Chondrocyte (in vitro differentiated cells): Measurements from ENCODE around the gene KIF17. TPM values are rescaled to one million over a fixed set of nuclear protein-coding genes. Genes with fewer than 3 reads are reported as not detected.

ENCODE experiments used
- DNase-seq: peaks from one replicate; pipeline ENCODE4 v3.0.0; 2021; ENCODE audit warnings: mixed read lengths, low spot score
- H3K27ac Mint-ChIP-seq: one replicate; pipeline ENCODE4 v1.8.0; 2021; ENCODE audit warnings: mild to moderate bottlenecking, moderate library complexity, mixed read lengths; ENCODE audit not compliant: unreplicated experiment
- H3K27me3 Mint-ChIP-seq: 2 replicates; pipeline ENCODE4 v1.8.0; 2021; ENCODE audit warnings: low read depth, mixed read lengths
- H3K36me3 Mint-ChIP-seq: 2 replicates; pipeline ENCODE4 v1.8.0; 2021; ENCODE audit warnings: low read depth, mixed read lengths
- H3K4me1 Mint-ChIP-seq: 2 replicates; pipeline ENCODE4 v1.8.0; 2021; ENCODE audit warnings: low read depth, mild to moderate bottlenecking, mixed read lengths
- H3K4me3 Mint-ChIP-seq: one replicate; pipeline ENCODE4 v1.8.0; 2021; ENCODE audit warnings: mild to moderate bottlenecking, moderate library complexity, mixed read lengths; ENCODE audit not compliant: unreplicated experiment
- H3K9me3 Mint-ChIP-seq: 2 replicates; pipeline ENCODE4 v1.8.0; 2021; ENCODE audit warnings: low read depth, mixed read lengths
- long read RNA-seq: library from polyadenylated mRNA; stranded (forward); transcript quantifications from one replicate; pipeline ENCODE4 v2.0.0, GENCODE V29; 2021
- total RNA-seq: library from RNA; stranded (reverse); gene quantifications from 3 replicates; pipeline ENCODE4 v1.2.1, GENCODE V29; 2021
- TF ChIP-seq, protein P1 (sequence below): fragments of 200-600 bp; sonication (generic); IDR thresholded peaks from 2 replicates; pipeline ENCODE4 v1.5.0; 2021; ENCODE audit warnings: antibody characterized with exemption, mild to moderate bottlenecking, moderate library complexity

KIF17 gene
- total RNA-seq: 0.51 to 1.3 TPM (median 0.95 TPM) in 3 replicates
- long read RNA-seq, partial matches to known transcripts: 0 of 5 reads
- long read RNA-seq, other reads (novel, unspliced or antisense): 4 of 5 reads

DNA sequence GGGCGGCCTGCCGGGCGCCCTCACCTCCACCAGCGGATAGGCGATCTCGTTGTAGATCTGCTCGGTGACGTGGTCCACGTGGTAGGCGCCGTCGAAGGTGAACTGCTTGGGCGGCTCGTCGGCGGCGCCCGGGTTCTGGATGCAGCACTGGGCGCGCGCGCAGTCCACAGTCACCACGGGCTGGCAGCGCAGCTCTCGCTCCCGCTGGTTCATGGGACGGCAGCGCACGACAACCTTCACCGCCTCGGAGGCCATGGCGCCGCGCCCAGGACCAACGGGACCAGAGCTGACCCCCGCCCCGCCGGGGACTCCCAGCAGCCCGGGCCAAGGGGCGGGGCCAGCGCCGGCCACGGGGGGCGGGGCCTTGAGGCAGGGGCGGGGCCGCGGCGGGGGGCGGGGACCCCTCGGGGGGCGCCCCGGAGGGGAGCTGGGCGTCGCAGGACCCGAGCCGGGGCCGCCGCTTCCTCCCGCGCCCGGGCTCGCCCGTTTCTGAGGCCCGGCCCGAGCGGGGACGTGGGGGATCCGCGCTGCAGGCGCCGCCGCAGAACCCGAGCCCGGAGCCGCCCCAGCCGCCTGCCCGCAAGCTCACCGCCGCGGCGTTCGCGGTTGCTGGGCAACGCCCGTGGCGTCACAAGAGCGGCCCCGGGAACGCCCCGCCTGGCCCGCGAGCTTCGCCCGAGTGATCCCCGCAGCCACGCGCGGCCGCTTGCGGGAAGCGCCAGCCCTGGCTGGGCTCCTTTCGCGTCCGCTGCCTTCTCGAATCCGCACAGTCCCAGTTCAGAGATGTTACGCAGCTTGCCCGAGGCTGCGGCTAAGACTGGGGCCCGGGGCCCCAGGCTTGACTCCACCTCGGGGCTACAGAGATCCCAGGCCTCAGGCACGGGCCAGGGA lies at the start of gene KIF17:
Gene KIF17, minus strand, starts transcription at position 556 of the 891 bp plus-strand sequence. Its CDS starts 301 bp downstream, at position 255.
- Mint-ChIP-seq H3K27ac (no peak within 1 kb of the TSS), H3K4me3 (peak within 1 kb of the TSS; percentile 68), H3K27me3 (peaks cover 3% of the 10 kb centered on the region), H3K4me1 (peaks cover 6% of the 10 kb centered on the region), H3K36me3 (no peaks in the 10 kb centered on the region), H3K9me3 (no peaks in the 10 kb centered on the region)
- TF ChIP-seq, protein P1, sequence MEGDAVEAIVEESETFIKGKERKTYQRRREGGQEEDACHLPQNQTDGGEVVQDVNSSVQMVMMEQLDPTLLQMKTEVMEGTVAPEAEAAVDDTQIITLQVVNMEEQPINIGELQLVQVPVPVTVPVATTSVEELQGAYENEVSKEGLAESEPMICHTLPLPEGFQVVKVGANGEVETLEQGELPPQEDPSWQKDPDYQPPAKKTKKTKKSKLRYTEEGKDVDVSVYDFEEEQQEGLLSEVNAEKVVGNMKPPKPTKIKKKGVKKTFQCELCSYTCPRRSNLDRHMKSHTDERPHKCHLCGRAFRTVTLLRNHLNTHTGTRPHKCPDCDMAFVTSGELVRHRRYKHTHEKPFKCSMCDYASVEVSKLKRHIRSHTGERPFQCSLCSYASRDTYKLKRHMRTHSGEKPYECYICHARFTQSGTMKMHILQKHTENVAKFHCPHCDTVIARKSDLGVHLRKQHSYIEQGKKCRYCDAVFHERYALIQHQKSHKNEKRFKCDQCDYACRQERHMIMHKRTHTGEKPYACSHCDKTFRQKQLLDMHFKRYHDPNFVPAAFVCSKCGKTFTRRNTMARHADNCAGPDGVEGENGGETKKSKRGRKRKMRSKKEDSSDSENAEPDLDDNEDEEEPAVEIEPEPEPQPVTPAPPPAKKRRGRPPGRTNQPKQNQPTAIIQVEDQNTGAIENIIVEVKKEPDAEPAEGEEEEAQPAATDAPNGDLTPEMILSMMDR: no peak
- DNase-seq: peak; percentile 77

- Mint-ChIP-seq H3K4me3 (no peak overlapping the region), H3K36me3 (peaks cover 32% of the 10 kb centered on the region), H3K27me3 (no peaks in the 10 kb centered on the region), H3K4me1 (no peaks in the 10 kb centered on the region), H3K9me3 (no peaks in the 10 kb centered on the region), H3K27ac (no peak overlapping the region)
- TF ChIP-seq, protein P1: no peak
- DNase-seq: no peak
Observed at GRCh38 chr1:20767271-20767670, 49.5 kb upstream of the KIF17 start.

GRCh38 chr1:20763417-20763816 lies 45.6 kb upstream of the KIF17 start:
- Mint-ChIP-seq H3K36me3 (peaks cover 44% of the 10 kb centered on the region), H3K9me3 (no peaks in the 10 kb centered on the region), H3K27me3 (no peaks in the 10 kb centered on the region), H3K4me3 (no peak overlapping the region), H3K4me1 (no peaks in the 10 kb centered on the region), H3K27ac (no peak overlapping the region)
- no peak for DNase-seq
- TF ChIP-seq, protein P1: no peak

DNA sequence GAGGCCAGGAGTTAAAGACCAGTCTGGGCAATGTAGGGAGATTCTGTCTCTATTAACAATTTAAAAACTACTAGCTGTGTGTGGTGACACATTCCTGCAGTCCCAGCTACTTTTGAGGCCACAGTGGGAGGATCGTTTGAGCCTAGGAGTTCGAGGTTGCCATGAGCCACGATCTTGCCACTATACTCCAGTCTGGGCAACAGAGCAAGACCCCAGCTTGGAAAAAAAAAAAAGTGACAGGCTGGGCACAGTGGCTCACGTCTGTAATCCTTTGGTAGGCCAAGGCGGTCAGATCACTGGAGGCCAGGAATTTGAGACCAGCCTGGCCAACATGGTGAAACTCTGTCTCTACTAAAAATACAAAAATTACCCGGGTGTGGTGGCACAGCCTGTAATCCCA lies 42.5 kb upstream of the KIF17 start:
- peaks cover 51% of the 10 kb centered on the region for H3K36me3 Mint-ChIP-seq
- no peaks in the 10 kb centered on the region for H3K4me1 Mint-ChIP-seq
- no peak overlapping the region for H3K4me3 Mint-ChIP-seq
- H3K27ac Mint-ChIP-seq: no peak overlapping the region
- TF ChIP-seq, protein P1: no peak
- DNase-seq: no peak
- H3K27me3 Mint-ChIP-seq: no peaks in the 10 kb centered on the region
- no peaks in the 10 kb centered on the region for H3K9me3 Mint-ChIP-seq

DNA sequence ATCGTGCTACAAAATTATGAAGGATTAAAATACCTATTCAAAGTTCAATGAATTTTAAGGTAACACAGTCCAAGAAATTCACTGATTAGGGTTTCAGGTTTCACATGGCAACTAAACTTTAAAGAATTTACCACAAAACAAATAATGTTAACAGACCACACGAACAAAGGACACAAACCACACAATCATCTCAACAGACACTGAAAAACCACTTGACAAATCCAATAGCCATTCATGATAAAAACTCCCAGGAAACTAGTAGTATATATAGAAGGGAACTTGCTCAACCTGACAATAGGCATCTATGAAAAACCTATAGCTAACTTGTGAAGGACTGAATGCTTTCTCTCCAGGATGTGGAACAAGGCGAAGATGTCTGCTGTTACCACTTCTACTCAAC lies 35.8 kb upstream of the KIF17 start:
- no peak overlapping the region for H3K27ac Mint-ChIP-seq
- DNase-seq: no peak

More for the DNA sequence above, 35.8 kb upstream of the KIF17 start:
- Mint-ChIP-seq H3K4me3 (no peak overlapping the region), H3K27me3 (no peaks in the 10 kb centered on the region), H3K4me1 (no peaks in the 10 kb centered on the region), H3K36me3 (peaks cover 34% of the 10 kb centered on the region), H3K9me3 (no peaks in the 10 kb centered on the region)
- TF ChIP-seq, protein P1: no peak
